Activated CD4-positive, alpha-beta T cell treated with anti-CD3 and anti-CD28 coated beads, Interleukin-2, amount 10 ng/mL, durations not matched to agents 7 days and 5 days (primary cell): ENCODE data around the gene TRRAP. TPM values are rescaled to one million over a fixed set of nuclear protein-coding genes. Genes with fewer than 3 reads are reported as not detected.
"Not testable (repeated sequence)": the region's sequence is repeated elsewhere in the genome, so short reads cannot be mapped to it uniquely, and the experiment has no call there.

Source experiments
- CTCF ChIA-PET: fragments of 350-600 bp; sonication (Branson Sonifier 250); formaldehyde crosslinking; loops from one replicate; lab custom pipeline; 2021; ENCODE audit warnings: antibody characterized with exemption; lab: Charles Lee
- POLR2A ChIA-PET: fragments of 350-600 bp; sonication (Branson Sonifier 250); formaldehyde crosslinking; loops from one replicate; lab custom pipeline; 2021; ENCODE audit warnings: antibody characterized with exemption; lab: Charles Lee
- DNase-seq: peaks from one replicate; pipeline ENCODE4 v3.0.0-alpha.2; 2020
- H3K27ac Mint-ChIP-seq: one replicate; pipeline ENCODE4 v1.8.0; 2021; ENCODE audit warnings: mild to moderate bottlenecking, moderate library complexity, mixed read lengths
- H3K27me3 Mint-ChIP-seq: one replicate; pipeline ENCODE4 v1.8.0; 2021; ENCODE audit warnings: mixed read lengths
- H3K36me3 Mint-ChIP-seq: one replicate; pipeline ENCODE4 v1.8.0; 2021; ENCODE audit warnings: low read depth, mixed read lengths
- H3K4me1 Mint-ChIP-seq: one replicate; pipeline ENCODE4 v1.8.0; 2021; ENCODE audit warnings: mixed read lengths
- H3K4me3 Mint-ChIP-seq: one replicate; pipeline ENCODE4 v1.8.0; 2021; ENCODE audit warnings: mild to moderate bottlenecking, moderate library complexity, mixed read lengths
- H3K9me3 Mint-ChIP-seq: one replicate; pipeline ENCODE4 v1.8.0; 2021; ENCODE audit warnings: mixed read lengths
- total RNA-seq, 2 experiments: library from RNA; stranded (reverse); gene quantifications; one replicate each; pipeline ENCODE4 v1.2.3, GENCODE V29; 2021

TRRAP gene
- total RNA-seq, 2 experiments from 2014 or later = 63.4 to 65.1 TPM

DNA sequence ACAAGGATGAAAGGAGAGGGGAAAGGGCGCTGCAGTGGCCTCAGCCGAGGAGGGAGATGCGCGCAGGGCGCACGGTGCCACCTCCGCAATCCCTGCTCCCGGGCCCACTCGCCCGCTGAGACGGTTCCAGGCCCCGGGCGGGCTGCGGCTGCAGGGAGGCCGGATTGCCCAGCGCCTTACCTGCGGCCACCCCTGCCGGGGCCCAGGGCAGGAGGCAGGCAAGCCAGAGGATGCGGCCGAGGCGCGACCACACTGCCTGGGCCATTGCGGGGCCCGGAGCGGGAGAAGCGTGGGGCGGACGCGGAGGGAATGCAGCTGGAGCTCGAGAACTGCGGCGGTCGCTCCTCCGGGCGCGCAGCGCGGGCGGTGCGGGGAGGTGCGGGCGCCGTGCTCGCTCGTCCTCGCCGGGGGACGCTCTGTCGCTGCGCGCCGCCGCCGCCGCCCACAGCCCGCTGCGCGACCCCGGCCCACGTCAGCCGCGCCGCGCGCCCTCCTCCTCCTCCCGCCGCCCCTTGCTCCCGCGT, 8.7 kb upstream of the TRRAP start, which contains the start of gene TMEM130:
Gene TMEM130 (minus strand): TSS at position 418 of the 524 bp plus-strand sequence. CDS start 153 bp downstream, at position 265.
- Mint-ChIP-seq H3K4me3 (peak within 1 kb of the TSS; percentile 69), H3K9me3 (no peaks in the 10 kb centered on the region), H3K27ac (no peak within 1 kb of the TSS), H3K36me3 (no peaks in the 10 kb centered on the region), H3K4me1 (peaks cover 5% of the 10 kb centered on the region), H3K27me3 (peaks cover 25% of the 10 kb centered on the region)
- CTCF ChIA-PET = interaction anchor here (0.6 to 2.3 kb wide), 2 partner anchors 8 to 14 kb away, joined by 4 to 8 read pairs; partner anchors contain the start of gene TRRAP
- DNase-seq = no peak
- POLR2A ChIA-PET = no interaction called here

DNA sequence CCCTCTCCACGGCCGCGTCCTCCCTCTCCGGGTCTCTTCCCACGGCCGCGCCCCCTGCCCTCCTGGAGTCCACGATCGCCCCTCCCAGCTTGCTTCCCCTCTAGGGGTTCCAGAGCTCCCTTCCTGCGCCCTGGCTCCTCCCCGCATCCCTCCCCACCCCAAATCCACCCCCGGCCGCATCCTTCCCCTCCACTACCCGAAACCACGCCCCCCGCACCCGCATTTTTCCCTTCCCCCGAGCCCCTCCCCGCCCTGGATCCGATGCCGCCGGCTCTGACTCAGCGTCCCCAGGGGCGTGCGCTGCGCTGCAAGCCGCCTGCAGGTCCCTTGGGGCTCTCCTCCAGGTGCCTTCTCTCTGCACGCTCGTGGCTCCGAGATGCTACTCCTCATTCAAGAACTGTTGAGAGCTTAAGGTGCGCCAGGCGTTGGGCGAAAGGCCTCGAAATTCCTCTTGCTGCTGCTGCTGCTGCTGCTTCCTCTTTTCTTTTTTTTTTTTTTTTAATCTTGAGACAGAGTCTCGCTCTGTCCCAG, 8.1 kb upstream of the TRRAP start:
- Mint-ChIP-seq H3K4me3 (peak overlapping the region; percentile 69), H3K9me3 (no peaks in the 10 kb centered on the region), H3K27ac (no peak overlapping the region), H3K36me3 (no peaks in the 10 kb centered on the region), H3K4me1 (peaks cover 5% of the 10 kb centered on the region), H3K27me3 (peaks cover 25% of the 10 kb centered on the region)
- ChIA-PET POLR2A (no interaction called here), CTCF (interaction anchor here (0.6 to 2.3 kb wide), 2 partner anchors 8 to 14 kb away, joined by 4 to 8 read pairs; partner anchors contain the start of gene TRRAP)
- DNase-seq = peak; percentile 63

GRCh38 chr7:98870807-98871491, 7.4 kb upstream of the TRRAP start:
- Mint-ChIP-seq H3K4me3 (no peak overlapping the region), H3K36me3 (no peaks in the 10 kb centered on the region), H3K4me1 (peaks cover 5% of the 10 kb centered on the region), H3K27ac (no peak overlapping the region), H3K27me3 (peaks cover 25% of the 10 kb centered on the region), H3K9me3 (no peaks in the 10 kb centered on the region)
- POLR2A ChIA-PET = no interaction called here
- no peak for DNase-seq
- CTCF ChIA-PET = interaction anchor here (0.6 kb wide), 1 partner anchor 9 kb away, joined by 3 read pairs; no protein-coding TSS in a partner anchor

- ChIA-PET CTCF (interaction anchor here (0.7 to 0.8 kb wide), 2 partner anchors 29 to 37 kb away, joined by 3 to 4 read pairs; no protein-coding TSS in a partner anchor), POLR2A (no interaction called here)
- Mint-ChIP-seq H3K27me3 (peaks cover 23% of the 10 kb centered on the region), H3K4me1 (peaks cover 5% of the 10 kb centered on the region), H3K9me3 (no peaks in the 10 kb centered on the region), H3K4me3 (no peak overlapping the region), H3K36me3 (no peaks in the 10 kb centered on the region), H3K27ac (no peak overlapping the region)
- DNase-seq = peak; percentile 45
Measured at GRCh38 chr7:98872328-98872924, 5.9 kb upstream of the TRRAP start.

GRCh38 chr7:98873610-98874009, 4.7 kb upstream of the TRRAP start:
- CTCF ChIA-PET, H3K4me1 Mint-ChIP-seq, H3K36me3 Mint-ChIP-seq, POLR2A ChIA-PET, DNase-seq, H3K4me3 Mint-ChIP-seq, H3K9me3 Mint-ChIP-seq, H3K27ac Mint-ChIP-seq: not testable (repeated sequence)
- H3K27me3 Mint-ChIP-seq = peaks cover 18% of the 10 kb centered on the region

DNA sequence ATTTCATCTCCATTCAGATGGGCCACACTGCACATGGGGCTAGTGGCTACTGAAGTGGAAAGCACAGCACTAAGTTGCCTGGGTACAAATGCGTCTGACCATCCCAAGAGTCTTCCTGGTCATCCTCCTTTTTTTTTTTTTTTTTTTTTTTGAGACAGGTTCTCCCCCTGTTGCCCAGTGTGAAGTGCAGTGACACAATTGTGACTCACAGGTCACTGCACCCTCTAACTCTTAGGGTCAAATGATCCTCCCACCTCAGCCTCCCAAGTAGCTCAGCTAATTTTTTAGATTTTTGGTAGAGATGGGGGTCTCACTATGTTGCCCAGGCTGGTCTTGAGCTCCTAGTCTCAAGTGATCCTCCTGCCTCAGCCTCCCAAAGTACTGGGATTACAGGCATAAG, 3.4 kb upstream of the TRRAP start:
- Mint-ChIP-seq H3K36me3 (no peaks in the 10 kb centered on the region), H3K4me3 (no peak overlapping the region), H3K9me3 (no peaks in the 10 kb centered on the region), H3K27me3 (peaks cover 10% of the 10 kb centered on the region), H3K4me1 (peaks cover 9% of the 10 kb centered on the region), H3K27ac (no peak overlapping the region)
- no peak for DNase-seq
- POLR2A ChIA-PET = no interaction called here
- CTCF ChIA-PET = interaction anchor here (0.7 kb wide), 1 partner anchor 107 kb away, joined by 3 read pairs; no protein-coding TSS in a partner anchor

GRCh38 chr7:98875501-98875900, 2.8 kb upstream of the TRRAP start:
- Mint-ChIP-seq H3K4me3 (no peak overlapping the region), H3K4me1 (peaks cover 11% of the 10 kb centered on the region), H3K36me3 (peaks cover 2% of the 10 kb centered on the region), H3K27ac (no peak overlapping the region), H3K9me3 (no peaks in the 10 kb centered on the region), H3K27me3 (peaks cover 7% of the 10 kb centered on the region)
- ChIA-PET CTCF (interaction anchor here (0.6 kb wide), 1 partner anchor 425 kb away, joined by 4 read pairs; no protein-coding TSS in a partner anchor), POLR2A (no interaction called here)
- DNase-seq = no peak

- H3K27ac Mint-ChIP-seq = peak overlapping the region; percentile 66
- no peaks in the 10 kb centered on the region for H3K9me3 Mint-ChIP-seq
- H3K27me3 Mint-ChIP-seq = no peaks in the 10 kb centered on the region
- ChIA-PET POLR2A (no interaction called here), CTCF (interaction anchor here (2.2 to 3.2 kb wide), 2 partner anchors 8 to 11 kb away, joined by 8 to 24 read pairs; partner anchors contain the start of gene TMEM130)
- H3K36me3 Mint-ChIP-seq = peaks cover 13% of the 10 kb centered on the region
- peak overlapping the region; percentile 52 for H3K4me3 Mint-ChIP-seq
- DNase-seq = no peak
- H3K4me1 Mint-ChIP-seq = peaks cover 18% of the 10 kb centered on the region
Measured at GRCh38 chr7:98877146-98877545, 1.2 kb upstream of the TRRAP start.

GRCh38 chr7:98877692-98878364, 504 bp upstream of the TRRAP start:
- DNase-seq = no peak

DNA sequence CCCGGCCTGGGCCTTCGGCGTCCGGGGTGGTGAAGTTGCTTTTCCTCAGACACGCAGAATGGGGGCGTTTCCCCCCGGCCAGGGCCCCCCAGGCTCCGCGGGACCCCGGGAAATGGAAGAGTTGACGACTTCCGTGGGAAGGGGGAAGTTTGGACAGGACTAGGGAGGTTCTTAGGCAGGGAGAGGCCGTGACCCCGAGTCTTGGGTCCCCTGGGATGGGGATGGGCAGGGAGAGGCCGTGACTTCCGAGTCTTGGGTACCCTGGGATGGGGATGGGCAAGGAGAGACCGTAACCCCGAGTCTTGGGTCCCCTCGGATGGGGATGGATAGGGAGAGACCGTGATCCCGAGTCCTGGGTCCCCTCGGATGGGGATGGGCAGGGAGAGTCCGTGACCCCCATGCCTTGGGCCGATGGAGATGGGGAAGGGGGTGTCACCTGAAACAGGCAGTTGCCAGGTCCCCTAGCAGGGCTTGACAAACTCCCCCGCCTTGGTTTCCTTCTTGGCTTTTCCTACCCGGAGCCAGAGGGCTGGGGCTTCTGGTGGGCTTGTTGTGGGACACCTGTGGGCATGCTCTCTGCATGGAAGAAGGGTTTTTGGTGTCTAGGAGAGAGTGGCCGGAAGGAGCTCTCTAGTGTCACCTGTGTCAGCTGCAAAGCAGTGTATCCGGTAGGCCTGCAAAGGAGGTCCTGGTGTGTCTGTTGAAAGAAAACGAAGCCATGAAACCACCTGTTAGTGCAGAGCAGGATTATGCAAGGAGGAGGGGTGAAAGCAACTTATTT, 1.1 kb downstream of the TRRAP start:
- peak overlapping the region; percentile 96 for H3K4me3 Mint-ChIP-seq
- POLR2A ChIA-PET = no interaction called here
- DNase-seq = peak; percentile 84
- H3K27ac Mint-ChIP-seq = peak overlapping the region; percentile 95
- H3K36me3 Mint-ChIP-seq = peaks cover 27% of the 10 kb centered on the region
- H3K27me3 Mint-ChIP-seq = no peaks in the 10 kb centered on the region
- H3K4me1 Mint-ChIP-seq = peaks cover 25% of the 10 kb centered on the region
- no peaks in the 10 kb centered on the region for H3K9me3 Mint-ChIP-seq
- CTCF ChIA-PET = interaction anchor here (0.6 to 3.2 kb wide), 19 partner anchors 8 to 1746 kb away, joined by 3 to 24 read pairs (median 3); partner anchors contain the start of genes ARPC1A and TMEM130

More at GRCh38 chr7:98877692-98878364, 504 bp upstream of the TRRAP start:
- peak overlapping the region; percentile 66 for H3K27ac Mint-ChIP-seq
- H3K36me3 Mint-ChIP-seq = peaks cover 16% of the 10 kb centered on the region
- H3K4me3 Mint-ChIP-seq = peak overlapping the region; percentile 52
- CTCF ChIA-PET = interaction anchor here (0.6 to 3.2 kb wide), 11 partner anchors 9 to 448 kb away, joined by 3 to 24 read pairs (median 4); partner anchors contain the start of genes ARPC1A and TMEM130
- H3K9me3 Mint-ChIP-seq = no peaks in the 10 kb centered on the region
- POLR2A ChIA-PET = interaction anchor here (0.6 kb wide), 2 partner anchors 36 to 728 kb away, joined by 3 read pairs; no protein-coding TSS in a partner anchor
- peaks cover 20% of the 10 kb centered on the region for H3K4me1 Mint-ChIP-seq
- no peaks in the 10 kb centered on the region for H3K27me3 Mint-ChIP-seq

GRCh38 chr7:98879979-98880315, 1.6 kb downstream of the TRRAP start:
- POLR2A ChIA-PET = no interaction called here
- no peaks in the 10 kb centered on the region for H3K9me3 Mint-ChIP-seq
- peak overlapping the region; percentile 95 for H3K27ac Mint-ChIP-seq
- peaks cover 25% of the 10 kb centered on the region for H3K4me1 Mint-ChIP-seq
- peaks cover 31% of the 10 kb centered on the region for H3K36me3 Mint-ChIP-seq
- CTCF ChIA-PET = interaction anchor here (0.6 to 3.2 kb wide), 12 partner anchors 8 to 1746 kb away, joined by 3 to 24 read pairs (median 4); partner anchors contain the start of gene ARPC1A
- peak overlapping the region; percentile 96 for H3K4me3 Mint-ChIP-seq
- no peak for DNase-seq
- no peaks in the 10 kb centered on the region for H3K27me3 Mint-ChIP-seq
